Progenitor cell of endocrine pancreas (in vitro differentiated cells): ENCODE measurements around the gene KDM4B. TPM values are rescaled to one million over a fixed set of nuclear protein-coding genes. Genes with fewer than 3 reads are reported as not detected.

Source experiments
- DNase-seq: peaks from one replicate; pipeline ENCODE4 v3.0.0; 2021; ENCODE audit warnings: low spot score; ENCODE audit not compliant: unreplicated experiment
- H3K27ac Mint-ChIP-seq: 2 replicates; pipeline ENCODE4 v1.8.0; 2021; ENCODE audit warnings: mild to moderate bottlenecking, moderate library complexity, mixed read lengths
- H3K27me3 Mint-ChIP-seq: 2 replicates; pipeline ENCODE4 v1.8.0; 2021; ENCODE audit warnings: mixed read lengths
- H3K36me3 Mint-ChIP-seq: 2 replicates; pipeline ENCODE4 v1.8.0; 2022; ENCODE audit warnings: mixed read lengths; ENCODE audit not compliant: insufficient read depth
- H3K4me1 Mint-ChIP-seq: 2 replicates; pipeline ENCODE4 v1.8.0; 2021; ENCODE audit warnings: low read depth, mixed read lengths
- H3K4me3 Mint-ChIP-seq: 2 replicates; pipeline ENCODE4 v1.8.0; 2021; ENCODE audit warnings: low read depth, mild to moderate bottlenecking, moderate library complexity, mixed read lengths
- H3K9me3 Mint-ChIP-seq: 2 replicates; pipeline ENCODE4 v1.8.0; 2021; ENCODE audit warnings: low read depth, mixed read lengths
- total RNA-seq: library from RNA; stranded (reverse); gene quantifications from 2 replicates; pipeline ENCODE4 v1.2.1, GENCODE V29; 2021
- TF ChIP-seq, protein P1 (sequence below): fragments of 200-600 bp; sonication (generic); IDR thresholded peaks from one replicate; pipeline ENCODE4 v1.5.0; 2021; ENCODE audit warnings: antibody characterized with exemption, mild to moderate bottlenecking; ENCODE audit not compliant: unreplicated experiment

The KDM4B gene
- total RNA-seq, 1 donor from 2014 or later = 59.6 TPM

DNA sequence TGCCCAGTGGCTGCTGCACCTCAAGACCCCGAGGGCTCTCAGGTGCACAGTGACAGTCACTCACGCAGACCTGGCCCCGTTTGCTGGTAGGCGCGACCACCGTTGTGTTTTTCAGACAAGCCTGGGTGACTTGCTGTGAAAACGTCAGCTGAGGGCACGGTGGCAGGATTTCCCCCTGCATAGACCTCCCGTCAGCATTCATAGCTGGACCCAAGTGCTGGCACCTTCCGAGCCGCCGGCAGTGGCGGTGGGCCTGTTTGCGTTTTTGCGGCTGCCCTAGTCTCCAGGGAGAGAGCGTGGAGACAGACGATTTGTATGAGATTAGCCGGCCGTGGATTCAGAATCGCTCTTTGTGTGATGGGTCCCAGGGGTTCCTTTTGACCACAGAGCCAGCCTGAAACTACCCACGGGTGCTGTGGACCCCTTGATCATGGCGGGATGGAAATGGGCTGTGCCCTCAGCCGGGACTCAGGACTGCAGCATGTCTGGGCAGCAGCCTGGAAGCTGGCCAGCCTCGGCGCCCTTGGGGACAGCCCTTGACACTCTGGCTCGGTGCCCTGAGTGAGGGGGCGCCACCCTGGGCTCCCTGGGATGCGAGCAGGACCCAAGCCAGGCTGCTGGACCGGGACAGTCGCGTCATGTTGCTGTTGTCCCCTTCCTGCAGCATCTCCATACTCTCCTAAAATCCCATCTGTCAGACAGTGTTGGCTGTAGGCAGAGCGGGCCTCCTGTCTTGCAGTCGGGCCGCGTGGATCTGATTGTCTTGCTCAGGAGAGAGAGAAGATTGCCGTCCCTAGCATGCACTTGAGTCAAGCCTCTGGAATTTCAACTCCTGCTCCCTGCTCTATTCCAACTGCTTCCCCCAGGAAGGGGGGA, 8.6 kb downstream of the KDM4B start:
- TF ChIP-seq, protein P1, sequence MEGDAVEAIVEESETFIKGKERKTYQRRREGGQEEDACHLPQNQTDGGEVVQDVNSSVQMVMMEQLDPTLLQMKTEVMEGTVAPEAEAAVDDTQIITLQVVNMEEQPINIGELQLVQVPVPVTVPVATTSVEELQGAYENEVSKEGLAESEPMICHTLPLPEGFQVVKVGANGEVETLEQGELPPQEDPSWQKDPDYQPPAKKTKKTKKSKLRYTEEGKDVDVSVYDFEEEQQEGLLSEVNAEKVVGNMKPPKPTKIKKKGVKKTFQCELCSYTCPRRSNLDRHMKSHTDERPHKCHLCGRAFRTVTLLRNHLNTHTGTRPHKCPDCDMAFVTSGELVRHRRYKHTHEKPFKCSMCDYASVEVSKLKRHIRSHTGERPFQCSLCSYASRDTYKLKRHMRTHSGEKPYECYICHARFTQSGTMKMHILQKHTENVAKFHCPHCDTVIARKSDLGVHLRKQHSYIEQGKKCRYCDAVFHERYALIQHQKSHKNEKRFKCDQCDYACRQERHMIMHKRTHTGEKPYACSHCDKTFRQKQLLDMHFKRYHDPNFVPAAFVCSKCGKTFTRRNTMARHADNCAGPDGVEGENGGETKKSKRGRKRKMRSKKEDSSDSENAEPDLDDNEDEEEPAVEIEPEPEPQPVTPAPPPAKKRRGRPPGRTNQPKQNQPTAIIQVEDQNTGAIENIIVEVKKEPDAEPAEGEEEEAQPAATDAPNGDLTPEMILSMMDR = no peak
- DNase-seq = no peak
- Mint-ChIP-seq H3K4me3 (no peak overlapping the region), H3K27me3 (no peaks in the 10 kb centered on the region), H3K4me1 (peaks cover 10% of the 10 kb centered on the region), H3K36me3 (peaks cover 3% of the 10 kb centered on the region), H3K9me3 (no peaks in the 10 kb centered on the region), H3K27ac (peak overlapping the region; percentile 76)

DNA sequence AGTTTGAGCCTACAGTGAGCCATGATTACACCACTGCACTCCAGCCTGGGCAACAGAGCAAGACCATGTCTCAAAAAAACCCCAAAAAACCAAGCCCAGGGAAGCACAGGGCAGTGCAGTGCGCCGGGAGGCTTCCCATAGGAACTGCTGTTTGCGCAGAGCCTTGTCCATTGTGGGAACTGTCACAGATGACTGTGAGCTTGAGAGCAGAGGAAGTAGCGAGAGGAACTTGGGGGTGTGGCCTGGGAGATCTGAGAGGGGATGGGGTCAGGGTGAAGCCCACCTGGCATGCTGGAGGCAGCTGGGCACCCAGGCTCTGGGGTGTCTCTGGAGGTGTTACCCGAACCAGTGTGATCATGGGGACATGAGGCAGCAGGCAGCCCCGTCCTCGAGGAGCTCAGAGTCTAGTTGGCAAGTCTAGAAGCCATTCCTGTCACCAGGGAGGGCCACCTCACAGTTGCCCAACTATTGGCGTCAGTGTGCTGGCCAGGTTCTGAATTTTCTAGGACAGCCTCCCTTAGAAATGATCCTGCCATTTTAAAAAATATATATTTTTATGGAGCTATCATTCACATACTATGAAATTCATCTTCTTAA, 10.4 kb downstream of the KDM4B start:
- H3K9me3 Mint-ChIP-seq = no peaks in the 10 kb centered on the region

DNA sequence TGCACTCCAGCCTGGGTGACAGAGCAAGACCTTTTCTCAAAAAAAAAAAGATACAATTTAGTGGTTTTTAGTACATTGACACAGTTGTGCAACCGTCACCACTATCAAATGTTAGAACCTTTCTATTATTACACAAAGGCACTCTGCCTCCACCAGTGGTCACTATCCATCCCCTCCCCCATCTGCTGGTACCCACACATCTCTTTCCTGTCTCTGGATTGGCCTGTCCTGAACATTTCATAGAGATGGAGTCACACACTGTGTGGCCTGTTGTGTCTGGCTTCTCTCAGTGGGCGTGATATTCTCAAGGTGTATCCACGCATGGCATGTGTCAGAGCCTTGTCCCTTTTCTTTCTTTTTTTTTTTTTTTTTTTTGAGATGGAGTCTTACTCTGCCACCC, 11.2 kb downstream of the KDM4B start:
- Mint-ChIP-seq H3K27me3 (no peaks in the 10 kb centered on the region), H3K27ac (no peak overlapping the region), H3K9me3 (no peaks in the 10 kb centered on the region), H3K4me1 (peaks cover 8% of the 10 kb centered on the region), H3K4me3 (no peak overlapping the region), H3K36me3 (peaks cover 3% of the 10 kb centered on the region)
- TF ChIP-seq, protein P1 = no peak
- no peak for DNase-seq

More for the DNA sequence above, 10.4 kb downstream of the KDM4B start:
- Mint-ChIP-seq H3K4me1 (peaks cover 11% of the 10 kb centered on the region), H3K36me3 (peaks cover 3% of the 10 kb centered on the region), H3K4me3 (no peak overlapping the region), H3K27ac (no peak overlapping the region), H3K27me3 (no peaks in the 10 kb centered on the region)
- TF ChIP-seq, protein P1 = no peak
- no peak for DNase-seq

DNA sequence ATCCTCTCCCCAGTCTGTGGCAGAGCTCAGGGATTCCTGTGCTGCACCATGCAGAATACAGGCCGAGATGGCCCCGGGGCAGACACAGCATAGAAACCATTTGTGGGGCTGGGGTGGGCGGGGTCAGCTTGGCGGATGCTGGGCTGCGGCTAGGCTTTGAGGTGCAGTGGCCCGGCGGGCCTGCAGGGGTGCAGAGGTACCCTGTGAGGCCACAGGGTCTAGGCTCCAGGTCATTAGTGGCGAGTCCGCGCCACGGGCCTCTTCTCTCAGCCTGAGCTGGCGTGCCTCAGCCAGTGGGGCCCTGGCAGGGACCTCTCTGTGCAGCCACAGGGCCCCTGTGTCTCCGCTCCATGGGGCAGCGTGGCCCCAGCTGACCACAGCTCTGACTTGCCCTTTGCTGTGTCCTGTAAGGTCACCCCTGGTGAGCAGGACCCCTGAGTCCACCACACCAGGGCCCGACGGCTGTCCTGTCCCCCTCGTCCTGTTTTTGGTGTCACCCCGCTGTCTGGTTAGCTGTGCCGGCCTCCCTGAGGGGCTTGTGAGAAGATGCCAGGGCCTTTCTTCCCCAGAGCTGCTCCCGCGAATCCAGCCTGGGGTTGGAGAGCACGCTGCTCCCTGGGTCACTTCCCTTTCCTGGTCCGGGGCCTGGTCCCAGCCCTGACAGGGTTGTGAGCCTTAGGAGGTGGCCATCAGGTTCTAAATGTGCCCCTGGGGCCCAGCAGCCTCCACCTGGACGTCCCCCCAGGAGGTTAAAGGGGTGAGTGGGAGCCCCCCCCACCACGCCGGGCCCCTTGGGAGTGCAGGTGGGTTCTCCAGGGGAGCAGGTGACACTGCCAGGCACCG, 12.1 kb downstream of the KDM4B start:
- Mint-ChIP-seq H3K9me3 (no peaks in the 10 kb centered on the region), H3K27me3 (no peaks in the 10 kb centered on the region), H3K4me3 (no peak overlapping the region), H3K4me1 (peaks cover 9% of the 10 kb centered on the region), H3K36me3 (peaks cover 3% of the 10 kb centered on the region), H3K27ac (no peak overlapping the region)
- no peak for DNase-seq
- TF ChIP-seq, protein P1 = peak; percentile 10

DNA sequence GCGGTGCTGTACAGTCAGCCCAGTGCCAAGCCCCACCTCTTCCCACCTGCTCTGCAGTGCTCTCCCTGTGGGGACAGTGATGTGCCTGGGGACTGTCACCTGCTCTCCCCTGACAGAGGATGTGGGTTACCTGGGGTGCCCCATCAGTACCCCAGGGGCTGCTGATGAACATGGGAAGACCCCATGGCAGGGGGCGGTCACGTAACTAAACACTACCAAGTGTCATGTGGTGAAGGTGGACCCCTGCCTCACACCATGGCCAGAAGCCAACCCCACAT, 12.7 kb downstream of the KDM4B start:
- TF ChIP-seq, protein P1 = no peak
- H3K36me3 Mint-ChIP-seq = peaks cover 3% of the 10 kb centered on the region
- no peak overlapping the region for H3K4me3 Mint-ChIP-seq
- peaks cover 12% of the 10 kb centered on the region for H3K4me1 Mint-ChIP-seq
- DNase-seq = no peak
- H3K27me3 Mint-ChIP-seq = no peaks in the 10 kb centered on the region
- H3K27ac Mint-ChIP-seq = no peak overlapping the region
- no peaks in the 10 kb centered on the region for H3K9me3 Mint-ChIP-seq
